ENCODE results near the gene METTL27. TPM values are rescaled to one million over a fixed set of nuclear protein-coding genes. Genes with fewer than 3 reads are reported as not detected.

The METTL27 gene
- total and polyA plus RNA-seq, 9 of the 15 experiments (the other 6 are each of a cell fraction or from before 2014, with no cell fraction given) = 0.08 to 0.82 (median 0.33) TPM; not detected in 4

GRCh38 chr7:73851410-73852338, 9.4 kb upstream of the METTL27 start (continued):
- TF ChIP-seq, protein P1, sequence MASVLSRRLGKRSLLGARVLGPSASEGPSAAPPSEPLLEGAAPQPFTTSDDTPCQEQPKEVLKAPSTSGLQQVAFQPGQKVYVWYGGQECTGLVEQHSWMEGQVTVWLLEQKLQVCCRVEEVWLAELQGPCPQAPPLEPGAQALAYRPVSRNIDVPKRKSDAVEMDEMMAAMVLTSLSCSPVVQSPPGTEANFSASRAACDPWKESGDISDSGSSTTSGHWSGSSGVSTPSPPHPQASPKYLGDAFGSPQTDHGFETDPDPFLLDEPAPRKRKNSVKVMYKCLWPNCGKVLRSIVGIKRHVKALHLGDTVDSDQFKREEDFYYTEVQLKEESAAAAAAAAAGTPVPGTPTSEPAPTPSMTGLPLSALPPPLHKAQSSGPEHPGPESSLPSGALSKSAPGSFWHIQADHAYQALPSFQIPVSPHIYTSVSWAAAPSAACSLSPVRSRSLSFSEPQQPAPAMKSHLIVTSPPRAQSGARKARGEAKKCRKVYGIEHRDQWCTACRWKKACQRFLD (CRISPR knock-in tag; IDR thresholded peaks at IDR 0.05) = peak; percentile 50; the same call in 1 of the 2 replicates
- TF ChIP-seq, protein P2, sequence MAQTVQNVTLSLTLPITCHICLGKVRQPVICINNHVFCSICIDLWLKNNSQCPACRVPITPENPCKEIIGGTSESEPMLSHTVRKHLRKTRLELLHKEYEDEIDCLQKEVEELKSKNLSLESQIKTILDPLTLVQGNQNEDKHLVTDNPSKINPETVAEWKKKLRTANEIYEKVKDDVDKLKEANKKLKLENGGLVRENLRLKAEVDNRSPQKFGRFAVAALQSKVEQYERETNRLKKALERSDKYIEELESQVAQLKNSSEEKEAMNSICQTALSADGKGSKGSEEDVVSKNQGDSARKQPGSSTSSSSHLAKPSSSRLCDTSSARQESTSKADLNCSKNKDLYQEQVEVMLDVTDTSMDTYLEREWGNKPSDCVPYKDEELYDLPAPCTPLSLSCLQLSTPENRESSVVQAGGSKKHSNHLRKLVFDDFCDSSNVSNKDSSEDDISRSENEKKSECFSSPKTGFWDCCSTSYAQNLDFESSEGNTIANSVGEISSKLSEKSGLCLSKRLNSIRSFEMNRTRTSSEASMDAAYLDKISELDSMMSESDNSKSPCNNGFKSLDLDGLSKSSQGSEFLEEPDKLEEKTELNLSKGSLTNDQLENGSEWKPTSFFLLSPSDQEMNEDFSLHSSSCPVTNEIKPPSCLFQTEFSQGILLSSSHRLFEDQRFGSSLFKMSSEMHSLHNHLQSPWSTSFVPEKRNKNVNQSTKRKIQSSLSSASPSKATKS (CRISPR knock-in tag; IDR thresholded peaks at IDR 0.05) = no peak
- TF ChIP-seq NFRKB (IDR thresholded peaks at IDR 0.05; ENCODE audit: low read depth) (no peak), ZNF551 (CRISPR knock-in tag; IDR thresholded peaks at IDR 0.05) (no peak), ZNF347 (CRISPR knock-in tag; IDR thresholded peaks at IDR 0.05; ENCODE audit: low read depth) (no peak), SRSF3 (IDR thresholded peaks at IDR 0.05; ENCODE audit: insufficient read depth, low read length) (no peak), FOXM1 (IDR thresholded peaks at IDR 0.05; ENCODE audit: low read depth) (peak; percentile 88), FOXM1 (CRISPR knock-in tag; IDR thresholded peaks at IDR 0.05; ENCODE audit: low read depth) (no peak), KAT2B (IDR thresholded peaks at IDR 0.05; ENCODE audit: low read depth, low read length) (no peak), CREBBP (IDR thresholded peaks at IDR 0.05; ENCODE audit: low read depth, low read length) (no peak)
- TF ChIP-seq, protein P3, sequence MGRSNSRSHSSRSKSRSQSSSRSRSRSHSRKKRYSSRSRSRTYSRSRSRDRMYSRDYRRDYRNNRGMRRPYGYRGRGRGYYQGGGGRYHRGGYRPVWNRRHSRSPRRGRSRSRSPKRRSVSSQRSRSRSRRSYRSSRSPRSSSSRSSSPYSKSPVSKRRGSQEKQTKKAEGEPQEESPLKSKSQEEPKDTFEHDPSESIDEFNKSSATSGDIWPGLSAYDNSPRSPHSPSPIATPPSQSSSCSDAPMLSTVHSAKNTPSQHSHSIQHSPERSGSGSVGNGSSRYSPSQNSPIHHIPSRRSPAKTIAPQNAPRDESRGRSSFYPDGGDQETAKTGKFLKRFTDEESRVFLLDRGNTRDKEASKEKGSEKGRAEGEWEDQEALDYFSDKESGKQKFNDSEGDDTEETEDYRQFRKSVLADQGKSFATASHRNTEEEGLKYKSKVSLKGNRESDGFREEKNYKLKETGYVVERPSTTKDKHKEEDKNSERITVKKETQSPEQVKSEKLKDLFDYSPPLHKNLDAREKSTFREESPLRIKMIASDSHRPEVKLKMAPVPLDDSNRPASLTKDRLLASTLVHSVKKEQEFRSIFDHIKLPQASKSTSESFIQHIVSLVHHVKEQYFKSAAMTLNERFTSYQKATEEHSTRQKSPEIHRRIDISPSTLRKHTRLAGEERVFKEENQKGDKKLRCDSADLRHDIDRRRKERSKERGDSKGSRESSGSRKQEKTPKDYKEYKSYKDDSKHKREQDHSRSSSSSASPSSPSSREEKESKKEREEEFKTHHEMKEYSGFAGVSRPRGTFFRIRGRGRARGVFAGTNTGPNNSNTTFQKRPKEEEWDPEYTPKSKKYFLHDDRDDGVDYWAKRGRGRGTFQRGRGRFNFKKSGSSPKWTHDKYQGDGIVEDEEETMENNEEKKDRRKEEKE (IDR thresholded peaks at IDR 0.05; ENCODE audit: borderline replicate concordance in 1 of 2, control insufficient read depth in 1 of 2, low read depth in 2 of 2, low read length in 1 of 2) = no peak
- TF ChIP-seq, protein P4, sequence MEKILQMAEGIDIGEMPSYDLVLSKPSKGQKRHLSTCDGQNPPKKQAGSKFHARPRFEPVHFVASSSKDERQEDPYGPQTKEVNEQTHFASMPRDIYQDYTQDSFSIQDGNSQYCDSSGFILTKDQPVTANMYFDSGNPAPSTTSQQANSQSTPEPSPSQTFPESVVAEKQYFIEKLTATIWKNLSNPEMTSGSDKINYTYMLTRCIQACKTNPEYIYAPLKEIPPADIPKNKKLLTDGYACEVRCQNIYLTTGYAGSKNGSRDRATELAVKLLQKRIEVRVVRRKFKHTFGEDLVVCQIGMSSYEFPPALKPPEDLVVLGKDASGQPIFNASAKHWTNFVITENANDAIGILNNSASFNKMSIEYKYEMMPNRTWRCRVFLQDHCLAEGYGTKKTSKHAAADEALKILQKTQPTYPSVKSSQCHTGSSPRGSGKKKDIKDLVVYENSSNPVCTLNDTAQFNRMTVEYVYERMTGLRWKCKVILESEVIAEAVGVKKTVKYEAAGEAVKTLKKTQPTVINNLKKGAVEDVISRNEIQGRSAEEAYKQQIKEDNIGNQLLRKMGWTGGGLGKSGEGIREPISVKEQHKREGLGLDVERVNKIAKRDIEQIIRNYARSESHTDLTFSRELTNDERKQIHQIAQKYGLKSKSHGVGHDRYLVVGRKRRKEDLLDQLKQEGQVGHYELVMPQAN (IDR thresholded peaks at IDR 0.05; ENCODE audit: borderline replicate concordance) = no peak; the same call in 1 of the 2 replicates
